Rectal smooth muscle tissue (tissue), 1 donor: ENCODE measurements around the gene C5orf15.

Experiments used
- H3K27ac ChIP-seq: one replicate; pipeline ENCODE4 v1.7.0; 2013; ENCODE audit warnings: low read depth, low read length, inconsistent platforms
- H3K27me3 ChIP-seq: one replicate; pipeline ENCODE4 v1.7.0; 2013; ENCODE audit warnings: low read length; ENCODE audit not compliant: control insufficient read depth, insufficient read depth
- H3K36me3 ChIP-seq: one replicate; pipeline ENCODE4 v1.7.0; 2013; ENCODE audit warnings: low read length; ENCODE audit not compliant: control insufficient read depth, insufficient read depth
- H3K4me1 ChIP-seq: one replicate; pipeline ENCODE4 v1.7.0; 2013; ENCODE audit warnings: low read length; ENCODE audit not compliant: control insufficient read depth, insufficient read depth
- H3K4me3 ChIP-seq: one replicate; pipeline ENCODE4 v1.7.0; 2013; ENCODE audit warnings: low read length
- H3K9ac ChIP-seq: one replicate; pipeline ENCODE4 v1.7.0; 2013; ENCODE audit warnings: low read length

C5orf15 gene

GRCh38 chr5:133917785-133918184 is 50.6 kb downstream of the C5orf15 start:
- H3K4me3 ChIP-seq, result no peak overlapping the region
- no peaks in the 10 kb centered on the region for H3K27me3 ChIP-seq
- no peaks in the 10 kb centered on the region for H3K4me1 ChIP-seq
- no peaks in the 10 kb centered on the region for H3K36me3 ChIP-seq
- no peak overlapping the region for H3K27ac ChIP-seq
- H3K9ac ChIP-seq, result no peak overlapping the region

GRCh38 chr5:133916914-133917313 is 51.5 kb downstream of the C5orf15 start:
- H3K4me1 ChIP-seq, result no peaks in the 10 kb centered on the region
- no peaks in the 10 kb centered on the region for H3K27me3 ChIP-seq
- H3K9ac ChIP-seq, result no peak overlapping the region
- H3K4me3 ChIP-seq, result no peak overlapping the region
- no peaks in the 10 kb centered on the region for H3K36me3 ChIP-seq
- H3K27ac ChIP-seq, result no peak overlapping the region

GRCh38 chr5:133916479-133916878 is 51.9 kb downstream of the C5orf15 start:
- H3K4me1 ChIP-seq, result no peaks in the 10 kb centered on the region
- no peaks in the 10 kb centered on the region for H3K36me3 ChIP-seq
- H3K9ac ChIP-seq, result no peak overlapping the region
- no peak overlapping the region for H3K4me3 ChIP-seq
- H3K27ac ChIP-seq, result no peak overlapping the region
- H3K27me3 ChIP-seq, result no peaks in the 10 kb centered on the region

- Histone ChIP-seq H3K36me3 (no peaks in the 10 kb centered on the region), H3K4me3 (no peak overlapping the region), H3K9ac (no peak overlapping the region), H3K27me3 (no peaks in the 10 kb centered on the region), H3K27ac (no peak overlapping the region), H3K4me1 (no peaks in the 10 kb centered on the region)
These were observed 54.0 kb downstream of the C5orf15 start for GRCh38 chr5:133914434-133914833.

- H3K9ac ChIP-seq, result peak overlapping the region; percentile 16
- H3K36me3 ChIP-seq, result no peaks in the 10 kb centered on the region
- no peaks in the 10 kb centered on the region for H3K4me1 ChIP-seq
- no peak overlapping the region for H3K4me3 ChIP-seq
- H3K27me3 ChIP-seq, result no peaks in the 10 kb centered on the region
- H3K27ac ChIP-seq, result no peak overlapping the region
These were observed 54.8 kb downstream of the C5orf15 start for GRCh38 chr5:133913413-133914155.

- Histone ChIP-seq H3K4me3 (no peak overlapping the region), H3K4me1 (no peaks in the 10 kb centered on the region), H3K27me3 (no peaks in the 10 kb centered on the region), H3K36me3 (no peaks in the 10 kb centered on the region), H3K27ac (no peak overlapping the region), H3K9ac (peak overlapping the region; percentile 16)
These were observed 55.5 kb downstream of the C5orf15 start for GRCh38 chr5:133912951-133913350.

- no peaks in the 10 kb centered on the region for H3K4me1 ChIP-seq
- H3K27me3 ChIP-seq, result no peaks in the 10 kb centered on the region
These were observed 57.9 kb downstream of the C5orf15 start for GRCh38 chr5:133910571-133910970.

GRCh38 chr5:133909603-133910002 is 58.8 kb downstream of the C5orf15 start:
- Histone ChIP-seq H3K4me3 (no peak overlapping the region), H3K27me3 (no peaks in the 10 kb centered on the region), H3K4me1 (no peaks in the 10 kb centered on the region), H3K27ac (no peak overlapping the region), H3K36me3 (no peaks in the 10 kb centered on the region), H3K9ac (no peak overlapping the region)

More at GRCh38 chr5:133910571-133910970, 57.9 kb downstream of the C5orf15 start:
- no peak overlapping the region for H3K9ac ChIP-seq
- H3K27ac ChIP-seq, result no peak overlapping the region
- no peak overlapping the region for H3K4me3 ChIP-seq
- H3K36me3 ChIP-seq, result no peaks in the 10 kb centered on the region

- Histone ChIP-seq H3K4me3 (no peak overlapping the region), H3K27ac (no peak overlapping the region), H3K9ac (no peak overlapping the region)
These were observed 61.4 kb downstream of the C5orf15 start for GRCh38 chr5:133907075-133907474.

GRCh38 chr5:133906303-133906702 is 62.1 kb downstream of the C5orf15 start:
- Histone ChIP-seq H3K27me3 (no peaks in the 10 kb centered on the region), H3K4me1 (no peaks in the 10 kb centered on the region), H3K4me3 (no peak overlapping the region), H3K36me3 (no peaks in the 10 kb centered on the region), H3K27ac (no peak overlapping the region), H3K9ac (no peak overlapping the region)

More at GRCh38 chr5:133907075-133907474, 61.4 kb downstream of the C5orf15 start:
- H3K36me3 ChIP-seq, result no peaks in the 10 kb centered on the region
- H3K4me1 ChIP-seq, result no peaks in the 10 kb centered on the region
- no peaks in the 10 kb centered on the region for H3K27me3 ChIP-seq
